ENCODE data around the gene TYMP.
A peak's percentile ranks its signal among the peaks of the same experiment; 100 is the strongest.
"Not testable (repeated sequence)": the region's sequence is repeated elsewhere in the genome, so short reads cannot be mapped to it uniquely, and the experiment has no call there.

The TYMP gene

GRCh38 chr22:50525104-50525857, 4.5 kb downstream of the TYMP start, which contains the start of gene SCO2:
TSS of gene SCO2 (minus strand) at chr22:50525598. CDS start at chr22:50524411, 1,187 bp downstream.
- peak within 1 kb of the TSS; percentile 91 to 96 for H3K27ac Mint-ChIP-seq
- peak; percentile 62 for ATAC-seq
- H3K9me3 Mint-ChIP-seq = no peaks in the 10 kb centered on the region
- peaks cover 58% of the 10 kb centered on the region for H3K4me1 Mint-ChIP-seq
- H3K4me3 Mint-ChIP-seq = peak within 1 kb of the TSS; percentile 95 to 100
- H3K27me3 Mint-ChIP-seq = no peaks in the 10 kb centered on the region
- peak; percentile 98 for DNase-seq

- no peaks in the 10 kb centered on the region for H3K9me3 Mint-ChIP-seq
- H3K27ac Mint-ChIP-seq = peak overlapping the region; percentile 91 to 96
- DNase-seq = no peak
- peaks cover 58% of the 10 kb centered on the region for H3K4me1 Mint-ChIP-seq
- no peaks in the 10 kb centered on the region for H3K27me3 Mint-ChIP-seq
- peak overlapping the region; percentile 88 to 95 for H3K4me3 Mint-ChIP-seq
- ATAC-seq = no peak
Observed at GRCh38 chr22:50524676-50525103, 5.1 kb downstream of the TYMP start.

- no peaks in the 10 kb centered on the region for H3K27me3 Mint-ChIP-seq
- no peak for ATAC-seq
- H3K4me3 Mint-ChIP-seq = peak overlapping the region; percentile 88 to 95
- DNase-seq = peak in 1 of 2 donors; percentile 25
- H3K9me3 Mint-ChIP-seq = no peaks in the 10 kb centered on the region
- H3K27ac Mint-ChIP-seq = peak overlapping the region; percentile 91 to 96
- H3K4me1 Mint-ChIP-seq = peaks cover 55% of the 10 kb centered on the region
Observed at GRCh38 chr22:50523806-50524675, 5.8 kb downstream of the TYMP start.

- H3K27me3 Mint-ChIP-seq = no peaks in the 10 kb centered on the region
- peak overlapping the region in 1 of 2 donors; percentile 95 for H3K4me3 Mint-ChIP-seq
- no peak overlapping the region for H3K27ac Mint-ChIP-seq
- ATAC-seq (no peak), DNase-seq (no peak)
- no peaks in the 10 kb centered on the region for H3K9me3 Mint-ChIP-seq
- peaks cover 49% of the 10 kb centered on the region for H3K4me1 Mint-ChIP-seq
Observed at GRCh38 chr22:50523458-50523805, 6.4 kb downstream of the TYMP start.

GRCh38 chr22:50522806-50523438, 6.9 kb downstream of the TYMP start:
- H3K27ac Mint-ChIP-seq = peak overlapping the region in 1 of 2 donors; percentile 89

GRCh38 chr22:50522208-50522805, 7.5 kb downstream of the TYMP start:
- H3K27me3 Mint-ChIP-seq = no peaks in the 10 kb centered on the region
- H3K27ac Mint-ChIP-seq = peak overlapping the region in 1 of 2 donors; percentile 95
- ATAC-seq (no peak), DNase-seq (no peak)
- H3K9me3 Mint-ChIP-seq = no peaks in the 10 kb centered on the region
- peak overlapping the region in 1 of 2 donors; percentile 17 for H3K4me3 Mint-ChIP-seq
- H3K4me1 Mint-ChIP-seq = peaks cover 38% of the 10 kb centered on the region

More at GRCh38 chr22:50522806-50523438, 6.9 kb downstream of the TYMP start:
- H3K4me1 Mint-ChIP-seq = peaks cover 44% of the 10 kb centered on the region
- ATAC-seq (no peak), DNase-seq (peak in 1 of 2 donors; percentile 21)
- H3K27me3 Mint-ChIP-seq = no peaks in the 10 kb centered on the region
- peak overlapping the region; percentile 24 to 26 for H3K4me3 Mint-ChIP-seq
- H3K9me3 Mint-ChIP-seq = no peaks in the 10 kb centered on the region

- ATAC-seq (no peak), DNase-seq (no peak)
- no peaks in the 10 kb centered on the region for H3K27me3 Mint-ChIP-seq
- H3K9me3 Mint-ChIP-seq = no peaks in the 10 kb centered on the region
- H3K27ac Mint-ChIP-seq = no peak overlapping the region
- H3K4me3 Mint-ChIP-seq = no peak overlapping the region
- peaks cover 32% of the 10 kb centered on the region for H3K4me1 Mint-ChIP-seq
Observed at GRCh38 chr22:50521710-50522109, 8.1 kb downstream of the TYMP start.

GRCh38 chr22:50520826-50521453, 8.9 kb downstream of the TYMP start:
- Mint-ChIP-seq H3K27me3 (no peaks in the 10 kb centered on the region), H3K27ac (no peak overlapping the region), H3K9me3 (no peaks in the 10 kb centered on the region), H3K4me1 (peaks cover 33% of the 10 kb centered on the region), H3K4me3 (no peak overlapping the region)
- DNase-seq = no peak
- ATAC-seq = no peak

GRCh38 chr22:50520184-50520583, 9.6 kb downstream of the TYMP start:
- H3K9me3 Mint-ChIP-seq, ATAC-seq, H3K27me3 Mint-ChIP-seq, H3K4me3 Mint-ChIP-seq, DNase-seq, H3K27ac Mint-ChIP-seq: not testable (repeated sequence)
- H3K4me1 Mint-ChIP-seq = peaks cover 37% of the 10 kb centered on the region

- no peak overlapping the region for H3K4me3 Mint-ChIP-seq
- DNase-seq (no peak), ATAC-seq (no peak)
- peaks cover 37% of the 10 kb centered on the region for H3K4me1 Mint-ChIP-seq
- H3K27ac Mint-ChIP-seq = peak overlapping the region in 1 of 2 donors; percentile 37
- no peaks in the 10 kb centered on the region for H3K9me3 Mint-ChIP-seq
- H3K27me3 Mint-ChIP-seq = no peaks in the 10 kb centered on the region
Observed at GRCh38 chr22:50519151-50519550, 10.7 kb downstream of the TYMP start.

GRCh38 chr22:50518606-50519005, 11.2 kb downstream of the TYMP start:
- H3K4me3 Mint-ChIP-seq = no peak overlapping the region
- peaks cover 37% of the 10 kb centered on the region for H3K4me1 Mint-ChIP-seq
- no peaks in the 10 kb centered on the region for H3K27me3 Mint-ChIP-seq
- H3K9me3 Mint-ChIP-seq = no peaks in the 10 kb centered on the region
- ATAC-seq (no peak), DNase-seq (no peak)
- peak overlapping the region in 1 of 2 donors; percentile 12 for H3K27ac Mint-ChIP-seq

- Mint-ChIP-seq H3K4me3 (no peak overlapping the region), H3K9me3 (no peaks in the 10 kb centered on the region), H3K27ac (peak overlapping the region in 1 of 2 donors; percentile 59), H3K27me3 (no peaks in the 10 kb centered on the region), H3K4me1 (peaks cover 37% of the 10 kb centered on the region)
- no peak for DNase-seq
- ATAC-seq = no peak
Observed at GRCh38 chr22:50517495-50518260, 12.1 kb downstream of the TYMP start.

- DNase-seq (no peak), ATAC-seq (no peak)
- peak overlapping the region in 1 of 2 donors; percentile 27 for H3K27ac Mint-ChIP-seq
- no peaks in the 10 kb centered on the region for H3K9me3 Mint-ChIP-seq
- no peaks in the 10 kb centered on the region for H3K27me3 Mint-ChIP-seq
- H3K4me1 Mint-ChIP-seq = peaks cover 41% of the 10 kb centered on the region
- no peak overlapping the region for H3K4me3 Mint-ChIP-seq
Observed at GRCh38 chr22:50516891-50517290, 12.9 kb downstream of the TYMP start.

- no peak for ATAC-seq
- Mint-ChIP-seq H3K27ac (peak overlapping the region in 1 of 2 donors; percentile 4), H3K4me1 (peaks cover 45% of the 10 kb centered on the region), H3K4me3 (no peak overlapping the region), H3K9me3 (no peaks in the 10 kb centered on the region), H3K27me3 (no peaks in the 10 kb centered on the region)
- DNase-seq = no peak
Observed at GRCh38 chr22:50516068-50516467, 13.7 kb downstream of the TYMP start.
